Measurements from ENCODE around the gene TGFBR2. TPM values are rescaled to one million over a fixed set of nuclear protein-coding genes. Genes with fewer than 3 reads are reported as not detected.

TGFBR2 gene
- total and polyA plus RNA-seq, 10 of the 15 experiments (the other 5 are each of a cell fraction or from before 2014, with no cell fraction given), result 0.02 to 0.98 (median 0.18) TPM; not detected in 1

DNA sequence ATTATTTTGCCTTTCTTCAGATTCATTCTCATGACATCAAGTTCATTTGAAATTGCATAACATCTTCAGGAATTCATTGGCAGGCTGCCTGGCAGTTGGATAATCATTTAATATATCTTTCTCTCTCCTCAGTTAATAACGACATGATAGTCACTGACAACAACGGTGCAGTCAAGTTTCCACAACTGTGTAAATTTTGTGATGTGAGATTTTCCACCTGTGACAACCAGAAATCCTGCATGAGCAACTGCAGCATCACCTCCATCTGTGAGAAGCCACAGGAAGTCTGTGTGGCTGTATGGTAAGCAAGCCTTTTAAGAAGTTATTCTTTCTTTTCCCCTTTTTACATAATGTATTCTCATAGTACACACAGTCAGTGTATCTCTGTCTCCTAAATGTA lies 38.2 kb downstream of the TGFBR2 start:
- Histone ChIP-seq H3K79me2 (ENCODE audit: control insufficient read depth, insufficient read depth, low read length) (no peaks in the 10 kb centered on the region), H3K27ac (ENCODE audit: control insufficient read depth, insufficient read depth) (no peak overlapping the region), H2AFZ (ENCODE audit: control insufficient read depth, low read depth, low read length) (no peak overlapping the region), H4K20me1 (ENCODE audit: control insufficient read depth, insufficient read depth) (no peaks in the 10 kb centered on the region), H3K9ac (ENCODE audit: control insufficient read depth, insufficient read depth, low read length) (no peak overlapping the region), H3K9me3 (replicated peaks; ENCODE audit: control insufficient read depth, insufficient read depth, low read length) (no peaks in the 10 kb centered on the region; the same call in 2 of the 3 replicates), H3K36me3 (ENCODE audit: control insufficient read depth in 2 of 2, insufficient read depth in 2 of 2, low read length in 1 of 2) (no peaks in the 10 kb centered on the region), H3K27me3 (replicated peaks in 1 of 2; ENCODE audit: control insufficient read depth in 2 of 2, insufficient read depth in 2 of 2, low read length in 1 of 2) (no peaks in the 10 kb centered on the region; a peak in 1 of 4 replicates), H3K4me3 (no peak overlapping the region), H3K4me1 (ENCODE audit: control insufficient read depth, insufficient read depth, low read length) (peaks cover 36% of the 10 kb centered on the region), H3K4me2 (ENCODE audit: control insufficient read depth, insufficient read depth) (no peak overlapping the region)
- ChIA-PET SMC1A (ENCODE audit: uncharacterized antibody, unreplicated experiment) (interaction anchor here (4.6 kb wide), 1 partner anchor 14 kb away, joined by 23 read pairs; no protein-coding TSS in a partner anchor), RAD21 (ENCODE audit: unreplicated experiment) (no interaction called here), CTCF (no interaction called here), POLR2A (no interaction called here)
- intact Hi-C loops (cut with micrococcal nuclease; ENCODE audit: unreplicated experiment), result loop anchor here (2.0 kb wide), 1 partner anchor 14 kb away; no protein-coding TSS in a partner anchor
- no TSS peak for BruUV-seq (replicated peaks)
- ATAC-seq (peak; percentile 32; the same call in 2 of the 3 replicates), FAIRE-seq (no peak), DNase-seq (ENCODE audit: low read depth, low spot score) (no peak)
- TF ChIP-seq, protein P1, sequence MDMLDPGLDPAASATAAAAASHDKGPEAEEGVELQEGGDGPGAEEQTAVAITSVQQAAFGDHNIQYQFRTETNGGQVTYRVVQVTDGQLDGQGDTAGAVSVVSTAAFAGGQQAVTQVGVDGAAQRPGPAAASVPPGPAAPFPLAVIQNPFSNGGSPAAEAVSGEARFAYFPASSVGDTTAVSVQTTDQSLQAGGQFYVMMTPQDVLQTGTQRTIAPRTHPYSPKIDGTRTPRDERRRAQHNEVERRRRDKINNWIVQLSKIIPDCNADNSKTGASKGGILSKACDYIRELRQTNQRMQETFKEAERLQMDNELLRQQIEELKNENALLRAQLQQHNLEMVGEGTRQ (IDR thresholded peaks at IDR 0.05; ENCODE audit: borderline replicate concordance, low read depth, low read length), result no peak
- no peak for TF ChIP-seq BHLHE40 (IDR thresholded peaks at IDR 0.05; ENCODE audit: borderline replicate concordance in 1 of 2, low read depth in 2 of 2, low read length in 1 of 2)
- TF ChIP-seq SP1 (IDR thresholded peaks at IDR 0.05; ENCODE audit: low read depth, low read length), result no peak
- TF ChIP-seq, protein P2, sequence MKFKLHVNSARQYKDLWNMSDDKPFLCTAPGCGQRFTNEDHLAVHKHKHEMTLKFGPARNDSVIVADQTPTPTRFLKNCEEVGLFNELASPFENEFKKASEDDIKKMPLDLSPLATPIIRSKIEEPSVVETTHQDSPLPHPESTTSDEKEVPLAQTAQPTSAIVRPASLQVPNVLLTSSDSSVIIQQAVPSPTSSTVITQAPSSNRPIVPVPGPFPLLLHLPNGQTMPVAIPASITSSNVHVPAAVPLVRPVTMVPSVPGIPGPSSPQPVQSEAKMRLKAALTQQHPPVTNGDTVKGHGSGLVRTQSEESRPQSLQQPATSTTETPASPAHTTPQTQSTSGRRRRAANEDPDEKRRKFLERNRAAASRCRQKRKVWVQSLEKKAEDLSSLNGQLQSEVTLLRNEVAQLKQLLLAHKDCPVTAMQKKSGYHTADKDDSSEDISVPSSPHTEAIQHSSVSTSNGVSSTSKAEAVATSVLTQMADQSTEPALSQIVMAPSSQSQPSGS (IDR thresholded peaks at IDR 0.05; ENCODE audit: low read length), result peak; percentile 25; the same call in 1 of the 2 replicates
- TF ChIP-seq EP300 (IDR thresholded peaks at IDR 0.05; ENCODE audit: borderline replicate concordance in 1 of 2, control insufficient read depth in 1 of 2, low read depth in 2 of 2, low read length in 2 of 2), result peak in 1 of 2 experiments; percentile 64; a peak in 1 of 4 replicates
- TF ChIP-seq NR2F1 (conservative IDR thresholded peaks at IDR 0.05), result no peak
- peak; percentile 22; the same call in 1 of the 2 replicates for TF ChIP-seq ATF7 (IDR thresholded peaks at IDR 0.05; ENCODE audit: low read depth)
- TF ChIP-seq TCF3 (IDR thresholded peaks at IDR 0.05; ENCODE audit: borderline replicate concordance, insufficient read depth, low read depth, low read length), result 0 out of 2 replicates have a peak, but pooled peaks have one; percentile 54
- TF ChIP-seq RUNX3 (IDR thresholded peaks at IDR 0.05; ENCODE audit: low read length), result peak; percentile 78
- peak in 1 of 2 experiments; percentile 50; a peak in 2 of 4 replicates for TF ChIP-seq IKZF2 (IDR thresholded peaks at IDR 0.05)
- TF ChIP-seq, protein P3, sequence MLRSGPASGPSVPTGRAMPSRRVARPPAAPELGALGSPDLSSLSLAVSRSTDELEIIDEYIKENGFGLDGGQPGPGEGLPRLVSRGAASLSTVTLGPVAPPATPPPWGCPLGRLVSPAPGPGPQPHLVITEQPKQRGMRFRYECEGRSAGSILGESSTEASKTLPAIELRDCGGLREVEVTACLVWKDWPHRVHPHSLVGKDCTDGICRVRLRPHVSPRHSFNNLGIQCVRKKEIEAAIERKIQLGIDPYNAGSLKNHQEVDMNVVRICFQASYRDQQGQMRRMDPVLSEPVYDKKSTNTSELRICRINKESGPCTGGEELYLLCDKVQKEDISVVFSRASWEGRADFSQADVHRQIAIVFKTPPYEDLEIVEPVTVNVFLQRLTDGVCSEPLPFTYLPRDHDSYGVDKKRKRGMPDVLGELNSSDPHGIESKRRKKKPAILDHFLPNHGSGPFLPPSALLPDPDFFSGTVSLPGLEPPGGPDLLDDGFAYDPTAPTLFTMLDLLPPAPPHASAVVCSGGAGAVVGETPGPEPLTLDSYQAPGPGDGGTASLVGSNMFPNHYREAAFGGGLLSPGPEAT (IDR thresholded peaks at IDR 0.05; ENCODE audit: low read depth), result 0 out of 2 replicates have a peak, but pooled peaks have one; percentile 19
- no peak for TF ChIP-seq RFX5 (IDR thresholded peaks at IDR 0.05; ENCODE audit: low read depth, low read length)
- no peak for TF ChIP-seq NFXL1 (IDR thresholded peaks at IDR 0.05; ENCODE audit: borderline replicate concordance)
- TF ChIP-seq, protein P4, sequence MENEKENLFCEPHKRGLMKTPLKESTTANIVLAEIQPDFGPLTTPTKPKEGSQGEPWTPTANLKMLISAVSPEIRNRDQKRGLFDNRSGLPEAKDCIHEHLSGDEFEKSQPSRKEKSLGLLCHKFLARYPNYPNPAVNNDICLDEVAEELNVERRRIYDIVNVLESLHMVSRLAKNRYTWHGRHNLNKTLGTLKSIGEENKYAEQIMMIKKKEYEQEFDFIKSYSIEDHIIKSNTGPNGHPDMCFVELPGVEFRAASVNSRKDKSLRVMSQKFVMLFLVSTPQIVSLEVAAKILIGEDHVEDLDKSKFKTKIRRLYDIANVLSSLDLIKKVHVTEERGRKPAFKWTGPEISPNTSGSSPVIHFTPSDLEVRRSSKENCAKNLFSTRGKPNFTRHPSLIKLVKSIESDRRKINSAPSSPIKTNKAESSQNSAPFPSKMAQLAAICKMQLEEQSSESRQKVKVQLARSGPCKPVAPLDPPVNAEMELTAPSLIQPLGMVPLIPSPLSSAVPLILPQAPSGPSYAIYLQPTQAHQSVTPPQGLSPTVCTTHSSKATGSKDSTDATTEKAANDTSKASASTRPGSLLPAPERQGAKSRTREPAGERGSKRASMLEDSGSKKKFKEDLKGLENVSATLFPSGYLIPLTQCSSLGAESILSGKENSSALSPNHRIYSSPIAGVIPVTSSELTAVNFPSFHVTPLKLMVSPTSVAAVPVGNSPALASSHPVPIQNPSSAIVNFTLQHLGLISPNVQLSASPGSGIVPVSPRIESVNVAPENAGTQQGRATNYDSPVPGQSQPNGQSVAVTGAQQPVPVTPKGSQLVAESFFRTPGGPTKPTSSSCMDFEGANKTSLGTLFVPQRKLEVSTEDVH (IDR thresholded peaks at IDR 0.05; ENCODE audit: low read depth, partially characterized antibody), result no peak
- no peak for TF ChIP-seq SUZ12 (IDR thresholded peaks at IDR 0.05; ENCODE audit: unreplicated experiment)
- TF ChIP-seq MEF2A (IDR thresholded peaks at IDR 0.05; ENCODE audit: insufficient read depth, low read depth, low read length), result no peak
- in situ Hi-C loops (cut with MboI), result no loop called here
- WGBS (ENCODE audit: insufficient coverage, insufficient replicate concordance, low lambda C conversion rate, missing lambda C conversion rate), result 0% methylated on average over 2 of the region's 2 CpGs
